SK-N-SH (cell line): ENCODE data around the gene ARHGAP45.

Experiments used
- CHD2 ChIP-seq: fragments of 150-350 bp; IDR thresholded peaks from 2 replicates; pipeline ENCODE4 v1.6.1; 2018; ENCODE audit warnings: low read length; ENCODE audit not compliant: partially characterized antibody
- CTCF ChIP-seq: fragments of 200-600 bp; sonication (generic); IDR thresholded peaks from 2 replicates; pipeline ENCODE4 v1.6.1; 2017; ENCODE audit warnings: antibody characterized with exemption, mild to moderate bottlenecking, moderate library complexity
- EP300 ChIP-seq, 2 experiments: IDR thresholded peaks; 2 replicates each; pipeline versions ENCODE4 v1.4.0 to v1.6.1; 2012; ENCODE audit warnings: borderline replicate concordance in 1 of 2, low read depth in 1 of 2, low read length in 1 of 2
- FOXM1 ChIP-seq: IDR thresholded peaks from 2 replicates; pipeline ENCODE4 v1.4.0; 2012; ENCODE audit warnings: low read depth, mild to moderate bottlenecking
- GATA2 ChIP-seq: sonication (generic); formaldehyde crosslinking; IDR thresholded peaks from 2 replicates; pipeline ENCODE4 v1.5.0; 2020; ENCODE audit warnings: mild to moderate bottlenecking, missing genetic modification reagents
- MXI1 ChIP-seq: IDR thresholded peaks from 2 replicates; pipeline ENCODE4 v1.6.1; 2012; ENCODE audit warnings: mild to moderate bottlenecking, low read depth, low read length, improper control_type of control experiment
- NRF1 ChIP-seq: IDR thresholded peaks from 2 replicates; pipeline ENCODE4 v1.6.1; 2012; ENCODE audit warnings: low read depth, mild to moderate bottlenecking, low read length
- RAD21 ChIP-seq: IDR thresholded peaks from 2 replicates; pipeline ENCODE4 v1.6.1; 2012; ENCODE audit warnings: mild to moderate bottlenecking, low read length
- RFX5 ChIP-seq: IDR thresholded peaks from 2 replicates; pipeline ENCODE4 v1.6.1; 2012; ENCODE audit warnings: mild to moderate bottlenecking, improper control_type of control experiment, low read length
- RXRA ChIP-seq: IDR thresholded peaks from 2 replicates; pipeline ENCODE4 v1.4.0; 2012; ENCODE audit warnings: low read depth, mild to moderate bottlenecking, borderline replicate concordance
- SIN3A ChIP-seq: IDR thresholded peaks from 2 replicates; pipeline ENCODE4 v1.6.1; 2012; ENCODE audit warnings: low read depth, mild to moderate bottlenecking, low read length, moderate library complexity, borderline replicate concordance
- TCF12 ChIP-seq: IDR thresholded peaks from 2 replicates; pipeline ENCODE4 v1.4.0; 2012
- TEAD4 ChIP-seq: IDR thresholded peaks from 2 replicates; pipeline ENCODE4 v1.4.0; 2012; ENCODE audit warnings: mild to moderate bottlenecking, borderline replicate concordance; ENCODE audit not compliant: insufficient read depth
- USF2 ChIP-seq: fragments of 150-350 bp; IDR thresholded peaks from 2 replicates; pipeline ENCODE4 v1.6.1; 2017; ENCODE audit warnings: antibody characterized with exemption, low read length, low read depth, borderline replicate concordance

GRCh38 chr19:1082928-1083816, 16.2 kb downstream of the ARHGAP45 start:
- TF ChIP-seq RAD21 (no peak), CTCF (no peak), SIN3A (no peak), TEAD4 (no peak), RXRA (no peak), TCF12 (no peak), MXI1 (no peak), CHD2 (no peak), GATA2 (CRISPR knock-in tag) (no peak), FOXM1 (no peak), NRF1 (no peak), EP300 (IDR thresholded peaks at IDR 0.05; ENCODE audit: borderline replicate concordance in 1 of 2, low read depth in 1 of 2, low read length in 1 of 2) (no peak), USF2 (no peak), RFX5 (no peak)
